Body of pancreas (tissue), 4 donors: ENCODE measurements around the gene KIAA0586.

Source experiments
- CTCF ChIP-seq, 7 experiments: fragments of 450-650 bp in 4 of 7; fragments of 200-600 bp in 3 of 7; sonication (generic) in 3 of 7; IDR thresholded peaks; one replicate each; pipeline ENCODE4 v1.5.1; 2016 to 2019; ENCODE audit warnings: antibody characterized with exemption in 7 of 7
- POLR2A ChIP-seq, 3 donors: fragments of 450-650 bp; IDR thresholded peaks; one replicate each; pipeline ENCODE4 v1.6.1; 2016; ENCODE audit warnings: antibody characterized with exemption in 3 of 3, mild to moderate bottlenecking in 2 of 3

DNA sequence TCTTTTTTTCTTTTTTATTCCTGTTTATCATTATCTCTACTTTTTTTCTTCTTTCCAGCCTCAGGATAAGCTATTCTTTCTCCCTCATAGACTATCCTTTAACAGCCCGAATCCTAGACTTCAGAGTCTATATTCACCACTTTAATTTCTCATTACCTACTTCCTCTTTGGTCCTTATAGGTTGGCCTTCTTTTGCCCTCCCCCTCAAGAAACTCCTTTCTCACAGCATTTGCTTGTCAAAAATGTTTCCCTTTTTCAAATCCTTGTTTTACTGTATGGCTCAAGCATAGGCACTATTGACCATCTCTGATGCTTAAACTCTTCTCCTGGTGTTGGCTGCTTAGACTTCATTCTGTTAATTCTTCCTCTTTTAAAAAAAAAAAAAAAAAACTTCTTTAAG, 52.5 kb downstream of the KIAA0586 start:
- TF ChIP-seq CTCF (IDR thresholded peaks at IDR 0.05) (no peak), POLR2A (IDR thresholded peaks at IDR 0.05) (no peak)
